ENCODE results near the gene CNKSR2. TPM values are rescaled to one million over a fixed set of nuclear protein-coding genes. Genes with fewer than 3 reads are reported as not detected.

The CNKSR2 gene
- total and polyA plus RNA-seq, 4 experiments from 2014 or later, result 1.5 to 9.8 (median 5.4) TPM

DNA sequence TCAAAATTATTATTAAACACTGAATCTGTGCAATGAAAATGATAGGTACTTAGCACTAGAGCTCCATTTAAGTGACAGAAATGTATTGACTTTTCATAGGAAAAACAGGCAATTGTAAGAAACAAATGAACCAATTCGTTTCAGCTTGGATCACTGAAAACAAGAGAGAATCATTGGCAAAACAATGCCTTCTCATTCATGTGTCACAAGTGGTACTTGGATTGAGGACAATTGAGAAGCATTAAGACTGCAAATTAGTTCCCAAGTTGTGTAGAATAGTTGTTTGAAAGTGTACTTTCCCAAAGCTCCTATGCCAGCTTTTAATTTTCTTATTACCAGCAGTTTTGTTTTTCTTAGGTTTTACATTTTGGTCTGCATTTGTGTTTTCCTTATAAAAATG is 20.6 kb downstream of the CNKSR2 start:
- Histone ChIP-seq H3K27ac (ENCODE audit: low read depth, low read length) (no peak overlapping the region), H3K4me1 (ENCODE audit: insufficient read depth, low read length) (no peaks in the 10 kb centered on the region), H3K27me3 (ENCODE audit: insufficient read depth, low read length) (no peaks in the 10 kb centered on the region), H3K36me3 (ENCODE audit: insufficient read depth, low read length) (no peaks in the 10 kb centered on the region), H3K4me3 (ENCODE audit: low read length in 2 of 2) (no peak overlapping the region), H3K9me3 (ENCODE audit: control insufficient read depth in 1 of 2, low read length in 2 of 2) (no peaks in the 10 kb centered on the region)
- H3K9me3 Mint-ChIP-seq, result peaks cover 0 to 6% (median 0%) of the 10 kb centered on the region in 8 donors
- no peak overlapping the region for H3K27ac Mint-ChIP-seq
- H3K4me3 Mint-ChIP-seq, result no peak overlapping the region
- no peak for DNase-seq
- CTCF ChIA-PET (ENCODE audit: partially characterized antibody), result no interaction called here
- POLR2A ChIA-PET (ENCODE audit: partially characterized antibody), result no interaction called here
- no peaks in the 10 kb centered on the region for H3K27me3 Mint-ChIP-seq
- peaks cover 0 to 2% (median 0%) of the 10 kb centered on the region in 4 donors for H3K4me1 Mint-ChIP-seq
- intact Hi-C loops (cut with micrococcal nuclease), result loop anchor here (5.0 kb wide), 1 partner anchor 43 kb away; no protein-coding TSS in a partner anchor
- H3K36me3 Mint-ChIP-seq, result peaks cover 0 to 5% of the 10 kb centered on the region in 2 donors

DNA sequence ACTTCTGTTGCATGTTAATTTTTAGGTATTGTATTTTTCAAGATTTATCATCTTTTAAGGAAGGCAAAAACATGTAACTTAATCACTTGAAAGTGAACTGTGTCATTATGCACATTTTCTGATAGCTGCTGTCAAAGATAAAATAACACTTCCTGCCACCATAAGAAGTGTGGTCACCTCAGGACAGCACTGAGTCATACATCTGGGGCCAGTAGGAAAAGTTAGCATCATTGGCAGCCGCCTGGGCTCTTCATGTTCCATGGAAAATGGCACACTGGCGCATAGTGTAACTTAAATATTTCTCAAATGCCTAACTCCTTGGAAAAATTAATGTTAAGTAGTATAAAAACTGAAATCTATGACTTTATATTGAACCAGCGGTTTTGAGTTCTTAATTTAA is 24.2 kb downstream of the CNKSR2 start:
- H3K4me1 ChIP-seq (ENCODE audit: insufficient read depth, low read length), result no peaks in the 10 kb centered on the region
- no peaks in the 10 kb centered on the region for H3K36me3 ChIP-seq (ENCODE audit: insufficient read depth, low read length)
- Mint-ChIP-seq H3K9me3 (no peaks in the 10 kb centered on the region), H3K4me3 (no peak overlapping the region), H3K27ac (no peak overlapping the region), H3K27me3 (no peaks in the 10 kb centered on the region), H3K36me3 (no peaks in the 10 kb centered on the region), H3K4me1 (peaks cover 0 to 1% (median 0%) of the 10 kb centered on the region in 4 donors)
- DNase-seq, result no peak
- intact Hi-C loops (cut with micrococcal nuclease), result loop anchor here (5.0 kb wide), 1 partner anchor 39 kb away; no protein-coding TSS in a partner anchor
- no peaks in the 10 kb centered on the region for H3K9me3 ChIP-seq (ENCODE audit: control insufficient read depth in 1 of 2, low read length in 2 of 2)
- no peaks in the 10 kb centered on the region for H3K27me3 ChIP-seq (ENCODE audit: insufficient read depth, low read length)
- H3K4me3 ChIP-seq (ENCODE audit: low read length in 2 of 2), result no peak overlapping the region
- ChIA-PET POLR2A (ENCODE audit: partially characterized antibody) (no interaction called here), CTCF (ENCODE audit: partially characterized antibody) (no interaction called here)
- no peak overlapping the region for H3K27ac ChIP-seq (ENCODE audit: low read depth, low read length)

DNA sequence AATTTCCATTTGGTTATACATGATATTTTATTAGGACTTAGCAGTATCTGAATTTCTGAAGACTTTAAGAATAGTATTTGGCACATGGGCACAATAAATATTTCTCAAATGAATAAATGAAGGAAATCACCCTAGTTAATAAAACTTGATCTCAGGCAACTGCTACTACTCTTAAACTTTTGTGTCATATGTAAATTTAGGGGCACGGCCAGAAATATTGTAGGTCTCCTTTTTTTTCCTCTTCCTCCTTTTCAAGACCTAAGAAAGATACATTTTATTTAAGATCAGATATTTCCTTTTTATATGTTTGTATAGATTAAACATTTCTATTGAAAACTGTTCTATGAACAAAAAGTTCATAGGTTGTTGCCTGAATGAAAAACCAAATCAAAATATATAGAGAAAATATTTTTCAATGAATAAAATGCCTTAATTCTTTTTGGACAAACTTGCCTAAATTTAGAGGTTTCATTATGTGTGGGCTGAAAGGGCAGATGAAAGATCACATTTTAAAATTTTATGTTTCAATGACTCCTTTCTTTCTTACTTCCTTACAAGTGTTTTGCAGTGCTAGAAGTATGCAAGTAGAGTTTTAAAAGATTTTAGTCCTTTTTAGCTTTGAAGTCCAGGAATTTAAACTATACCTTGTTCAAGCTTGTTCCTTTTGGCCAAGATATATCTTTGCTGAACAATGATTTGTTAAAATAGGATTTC is 26.3 kb downstream of the CNKSR2 start:
- DNase-seq, result no peak
- Histone ChIP-seq H3K4me1 (ENCODE audit: insufficient read depth, low read length) (no peaks in the 10 kb centered on the region), H3K36me3 (ENCODE audit: insufficient read depth, low read length) (no peaks in the 10 kb centered on the region), H3K9me3 (ENCODE audit: control insufficient read depth in 1 of 2, low read length in 2 of 2) (no peaks in the 10 kb centered on the region), H3K27me3 (ENCODE audit: insufficient read depth, low read length) (no peaks in the 10 kb centered on the region), H3K27ac (ENCODE audit: low read depth, low read length) (no peak overlapping the region), H3K4me3 (ENCODE audit: low read length in 2 of 2) (no peak overlapping the region)
- CTCF ChIA-PET (ENCODE audit: partially characterized antibody), result no interaction called here
- H3K27me3 Mint-ChIP-seq, result no peaks in the 10 kb centered on the region
- intact Hi-C loops (cut with micrococcal nuclease), result no loop called here
- no peaks in the 10 kb centered on the region for H3K9me3 Mint-ChIP-seq
- POLR2A ChIA-PET (ENCODE audit: partially characterized antibody), result no interaction called here
- peaks cover 0 to 1% (median 0%) of the 10 kb centered on the region in 4 donors for H3K4me1 Mint-ChIP-seq
- H3K36me3 Mint-ChIP-seq, result no peaks in the 10 kb centered on the region
- H3K27ac Mint-ChIP-seq, result no peak overlapping the region
- no peak overlapping the region for H3K4me3 Mint-ChIP-seq

DNA sequence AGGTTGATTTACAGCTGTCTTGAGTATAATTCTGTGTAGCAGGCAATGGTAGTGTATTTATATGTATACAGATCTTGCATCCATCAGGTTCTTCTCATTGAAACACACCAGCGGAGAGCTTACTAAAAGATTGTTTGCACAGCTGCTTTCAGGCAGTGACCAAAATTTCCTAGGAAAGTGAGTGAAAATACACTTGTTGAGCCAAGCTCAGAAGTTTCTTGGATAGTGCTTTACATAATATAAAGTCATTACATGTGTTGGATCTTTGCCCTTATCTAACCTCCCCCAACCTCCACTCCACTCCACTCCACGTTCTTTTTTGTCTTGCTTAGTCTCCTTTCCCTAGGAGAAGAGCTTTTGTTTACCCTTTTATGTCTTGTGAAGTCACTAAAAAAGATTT is 34.1 kb downstream of the CNKSR2 start:
- H3K4me3 Mint-ChIP-seq, result no peak overlapping the region
- ChIA-PET CTCF (ENCODE audit: partially characterized antibody) (no interaction called here), POLR2A (ENCODE audit: partially characterized antibody) (no interaction called here)
- DNase-seq, result no peak
- intact Hi-C loops (cut with micrococcal nuclease), result no loop called here
- peaks cover 0 to 1% (median 0%) of the 10 kb centered on the region in 4 donors for H3K4me1 Mint-ChIP-seq
- H3K9me3 ChIP-seq (ENCODE audit: control insufficient read depth in 1 of 2, low read length in 2 of 2), result no peaks in the 10 kb centered on the region
- H3K36me3 ChIP-seq (ENCODE audit: insufficient read depth, low read length), result no peaks in the 10 kb centered on the region
- no peaks in the 10 kb centered on the region for H3K27me3 ChIP-seq (ENCODE audit: insufficient read depth, low read length)
- peaks cover 0 to 6% (median 0%) of the 10 kb centered on the region in 8 donors for H3K9me3 Mint-ChIP-seq
- H3K4me1 ChIP-seq (ENCODE audit: insufficient read depth, low read length), result no peaks in the 10 kb centered on the region
- H3K36me3 Mint-ChIP-seq, result no peaks in the 10 kb centered on the region
- no peak overlapping the region for H3K4me3 ChIP-seq (ENCODE audit: low read length in 2 of 2)
- H3K27ac ChIP-seq (ENCODE audit: low read depth, low read length), result no peak overlapping the region
- no peaks in the 10 kb centered on the region for H3K27me3 Mint-ChIP-seq
- no peak overlapping the region for H3K27ac Mint-ChIP-seq

DNA sequence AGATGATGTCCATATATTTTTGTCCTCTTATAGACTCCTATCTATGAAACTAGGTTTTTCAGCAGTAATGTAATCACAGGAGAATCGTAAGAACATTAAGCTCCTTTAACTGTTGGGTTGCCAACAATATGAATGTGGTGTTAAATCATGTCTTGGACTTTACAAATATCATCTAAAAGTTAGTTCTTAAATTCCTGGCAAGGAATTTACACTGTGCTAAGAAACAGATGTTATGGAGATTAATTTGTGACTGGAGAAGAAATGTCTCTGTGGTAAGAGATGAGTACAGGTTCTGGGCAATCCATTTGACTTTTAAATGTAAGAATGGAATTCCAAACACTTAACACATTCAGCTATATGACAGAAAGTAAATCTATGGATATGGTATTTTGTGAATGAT is 34.6 kb downstream of the CNKSR2 start:
- H3K27ac Mint-ChIP-seq, result no peak overlapping the region
- no peaks in the 10 kb centered on the region for H3K36me3 Mint-ChIP-seq
- Histone ChIP-seq H3K4me3 (ENCODE audit: low read length in 2 of 2) (no peak overlapping the region), H3K9me3 (ENCODE audit: control insufficient read depth in 1 of 2, low read length in 2 of 2) (no peaks in the 10 kb centered on the region), H3K27ac (ENCODE audit: low read depth, low read length) (no peak overlapping the region), H3K4me1 (ENCODE audit: insufficient read depth, low read length) (no peaks in the 10 kb centered on the region), H3K27me3 (ENCODE audit: insufficient read depth, low read length) (no peaks in the 10 kb centered on the region), H3K36me3 (ENCODE audit: insufficient read depth, low read length) (no peaks in the 10 kb centered on the region)
- no peak overlapping the region for H3K4me3 Mint-ChIP-seq
- H3K27me3 Mint-ChIP-seq, result no peaks in the 10 kb centered on the region
- intact Hi-C loops (cut with micrococcal nuclease), result no loop called here
- H3K9me3 Mint-ChIP-seq, result peaks cover 0 to 8% (median 0%) of the 10 kb centered on the region in 8 donors
- DNase-seq, result no peak
- H3K4me1 Mint-ChIP-seq, result peaks cover 0 to 1% (median 0%) of the 10 kb centered on the region in 4 donors
- ChIA-PET POLR2A (ENCODE audit: partially characterized antibody) (no interaction called here), CTCF (ENCODE audit: partially characterized antibody) (no interaction called here)

DNA sequence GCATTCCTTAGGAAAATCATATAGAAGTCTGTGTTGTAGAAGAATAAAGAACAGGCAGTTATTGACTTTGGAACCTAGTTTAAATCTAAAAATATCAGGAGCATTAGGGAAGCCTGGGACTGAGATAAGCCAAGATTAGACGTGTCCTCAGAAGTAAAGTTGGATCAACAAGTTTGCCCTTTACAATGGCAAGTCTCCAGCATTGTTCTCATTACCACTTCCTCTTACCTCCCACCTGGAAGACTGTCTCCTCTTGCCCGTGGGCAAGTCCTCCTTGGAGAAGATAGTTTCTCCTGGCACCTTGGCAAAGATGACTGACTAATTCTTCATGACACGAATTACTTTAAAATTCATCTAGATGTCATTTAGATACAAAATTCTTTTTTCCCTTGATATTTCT is 37.8 kb downstream of the CNKSR2 start:
- H3K36me3 ChIP-seq (ENCODE audit: insufficient read depth, low read length), result no peaks in the 10 kb centered on the region
- no peak overlapping the region for H3K27ac Mint-ChIP-seq
- no peaks in the 10 kb centered on the region for H3K27me3 Mint-ChIP-seq
- intact Hi-C loops (cut with micrococcal nuclease), result no loop called here
- ChIA-PET CTCF (ENCODE audit: partially characterized antibody) (no interaction called here), POLR2A (ENCODE audit: partially characterized antibody) (no interaction called here)
- no peaks in the 10 kb centered on the region for H3K9me3 ChIP-seq (ENCODE audit: control insufficient read depth in 1 of 2, low read length in 2 of 2)
- H3K27ac ChIP-seq (ENCODE audit: low read depth, low read length), result no peak overlapping the region
- H3K27me3 ChIP-seq (ENCODE audit: insufficient read depth, low read length), result no peaks in the 10 kb centered on the region
- peaks cover 0 to 2% of the 10 kb centered on the region in 2 donors for H3K36me3 Mint-ChIP-seq
- H3K9me3 Mint-ChIP-seq, result peaks cover 0 to 20% (median 5%) of the 10 kb centered on the region in 8 donors
- no peak overlapping the region for H3K4me3 ChIP-seq (ENCODE audit: low read length in 2 of 2)
- no peak overlapping the region for H3K4me3 Mint-ChIP-seq
- no peaks in the 10 kb centered on the region for H3K4me1 ChIP-seq (ENCODE audit: insufficient read depth, low read length)
- peaks cover 0 to 1% (median 0%) of the 10 kb centered on the region in 4 donors for H3K4me1 Mint-ChIP-seq
- DNase-seq, result no peak

DNA sequence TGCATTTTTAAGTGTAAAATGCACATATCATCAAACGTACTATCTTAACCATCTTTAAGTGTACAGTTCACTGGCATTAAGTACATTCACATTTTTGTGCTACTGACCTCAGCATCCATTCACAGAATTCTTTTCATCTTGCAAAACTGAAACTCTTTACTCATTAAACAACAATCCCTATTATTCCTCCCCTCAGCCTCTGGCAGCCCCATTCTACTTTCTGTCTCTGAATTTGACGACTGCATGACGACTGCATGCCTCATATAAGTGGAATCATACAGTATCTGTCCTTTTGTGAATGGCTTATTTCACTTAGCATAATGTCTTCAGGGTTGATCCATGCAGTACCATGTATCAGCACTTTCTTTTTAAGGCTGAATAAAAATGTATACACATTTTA is 38.7 kb downstream of the CNKSR2 start:
- H3K4me3 Mint-ChIP-seq, result no peak overlapping the region
- no peaks in the 10 kb centered on the region for H3K27me3 Mint-ChIP-seq
- Histone ChIP-seq H3K4me1 (ENCODE audit: insufficient read depth, low read length) (no peaks in the 10 kb centered on the region), H3K9me3 (ENCODE audit: control insufficient read depth in 1 of 2, low read length in 2 of 2) (no peaks in the 10 kb centered on the region), H3K27me3 (ENCODE audit: insufficient read depth, low read length) (no peaks in the 10 kb centered on the region), H3K36me3 (ENCODE audit: insufficient read depth, low read length) (no peaks in the 10 kb centered on the region), H3K4me3 (ENCODE audit: low read length in 2 of 2) (no peak overlapping the region), H3K27ac (ENCODE audit: low read depth, low read length) (no peak overlapping the region)
- ChIA-PET POLR2A (ENCODE audit: partially characterized antibody) (no interaction called here), CTCF (ENCODE audit: partially characterized antibody) (no interaction called here)
- no peak for DNase-seq
- H3K9me3 Mint-ChIP-seq, result peaks cover 0 to 24% (median 7%) of the 10 kb centered on the region in 8 donors
- peaks cover 0 to 1% (median 0%) of the 10 kb centered on the region in 4 donors for H3K4me1 Mint-ChIP-seq
- no peak overlapping the region for H3K27ac Mint-ChIP-seq
- H3K36me3 Mint-ChIP-seq, result peaks cover 0 to 2% of the 10 kb centered on the region in 2 donors
- intact Hi-C loops (cut with micrococcal nuclease), result no loop called here
